Measurements from ENCODE around the gene DMC1. TPM values are rescaled to one million over a fixed set of nuclear protein-coding genes. Genes with fewer than 3 reads are reported as not detected.

DMC1 gene, protein sequence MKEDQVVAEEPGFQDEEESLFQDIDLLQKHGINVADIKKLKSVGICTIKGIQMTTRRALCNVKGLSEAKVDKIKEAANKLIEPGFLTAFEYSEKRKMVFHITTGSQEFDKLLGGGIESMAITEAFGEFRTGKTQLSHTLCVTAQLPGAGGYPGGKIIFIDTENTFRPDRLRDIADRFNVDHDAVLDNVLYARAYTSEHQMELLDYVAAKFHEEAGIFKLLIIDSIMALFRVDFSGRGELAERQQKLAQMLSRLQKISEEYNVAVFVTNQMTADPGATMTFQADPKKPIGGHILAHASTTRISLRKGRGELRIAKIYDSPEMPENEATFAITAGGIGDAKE
- total RNA-seq (2021; ENCODE audit: unreplicated experiment), result 0.89 TPM
- polyA plus RNA-seq (2012), result 0.36 and 0.70 TPM in 2 replicates
- Bru-seq, nascent RNA, result percentile 16 among the genes with signal in this experiment
- percentile 17 among the genes with signal in this experiment for BruChase-seq, experiment 1, labeled RNA remaining after a 6-hour chase
- BruChase-seq, experiment 2, labeled RNA remaining after a 2-hour chase, result percentile 16 among the genes with signal in this experiment
- long read RNA-seq, result 0 reads

DNA sequence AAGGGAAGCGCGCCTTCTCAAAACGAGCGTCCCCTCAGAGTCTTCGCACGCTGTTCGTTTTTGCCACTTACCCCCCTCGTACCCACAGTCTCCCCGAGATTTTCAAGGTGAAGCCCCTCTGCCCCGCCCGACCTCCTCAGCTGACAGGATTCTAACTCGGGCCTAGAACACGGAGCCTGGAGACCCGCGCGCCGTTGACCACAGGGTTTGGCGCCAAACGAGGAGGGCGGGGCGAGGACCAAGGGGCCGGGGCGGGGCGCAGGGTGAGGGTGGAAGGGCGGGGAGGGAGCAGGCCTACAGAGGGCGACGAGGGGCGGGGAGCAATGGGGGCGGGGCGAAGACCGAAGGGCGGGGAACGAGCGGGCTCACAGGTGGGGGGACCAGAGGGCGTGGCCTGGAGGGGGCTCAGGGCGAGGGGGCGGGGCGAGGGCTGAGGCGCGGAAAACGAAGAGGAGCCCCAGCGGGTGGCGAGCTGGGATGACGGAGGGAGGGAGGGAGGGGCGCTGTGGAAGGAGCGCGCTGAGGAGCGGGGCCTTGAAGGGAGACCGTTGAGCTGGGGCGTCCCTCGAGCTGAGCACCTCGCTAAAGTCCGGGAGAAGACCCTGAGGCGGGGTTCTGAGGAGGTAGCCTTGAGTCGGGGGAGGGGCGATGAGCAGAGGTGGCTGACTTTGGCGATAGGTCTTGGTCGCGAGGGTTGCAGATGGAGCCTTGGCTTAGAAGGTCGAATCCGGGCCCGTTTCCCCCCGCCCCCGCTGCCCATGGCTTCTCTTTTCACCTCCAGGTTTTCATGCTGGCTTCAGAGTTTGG lies at the start of gene DMC1:
TSS of gene DMC1 (minus strand) at position 212 of the 807 bp plus-strand sequence. CDS start 1,927 bp downstream, outside the sequence.
- peak within 1 kb of the TSS; percentile 89 for H3K4me2 ChIP-seq (ENCODE audit: low read length)
- H3K9me3 ChIP-seq (ENCODE audit: control insufficient read depth in 1 of 2, insufficient read depth in 1 of 2, low read depth in 1 of 2, low read length in 2 of 2), result no peaks in the 10 kb centered on the region
- intact Hi-C loops (cut with micrococcal nuclease), result loop anchor here (2.0 kb wide), 1 partner anchor 517 kb away; no protein-coding TSS in a partner anchor
- peak; percentile 56 for TF ChIP-seq EGR1 (IDR thresholded peaks at IDR 0.05; ENCODE audit: low read depth)
- TF ChIP-seq, protein P1, sequence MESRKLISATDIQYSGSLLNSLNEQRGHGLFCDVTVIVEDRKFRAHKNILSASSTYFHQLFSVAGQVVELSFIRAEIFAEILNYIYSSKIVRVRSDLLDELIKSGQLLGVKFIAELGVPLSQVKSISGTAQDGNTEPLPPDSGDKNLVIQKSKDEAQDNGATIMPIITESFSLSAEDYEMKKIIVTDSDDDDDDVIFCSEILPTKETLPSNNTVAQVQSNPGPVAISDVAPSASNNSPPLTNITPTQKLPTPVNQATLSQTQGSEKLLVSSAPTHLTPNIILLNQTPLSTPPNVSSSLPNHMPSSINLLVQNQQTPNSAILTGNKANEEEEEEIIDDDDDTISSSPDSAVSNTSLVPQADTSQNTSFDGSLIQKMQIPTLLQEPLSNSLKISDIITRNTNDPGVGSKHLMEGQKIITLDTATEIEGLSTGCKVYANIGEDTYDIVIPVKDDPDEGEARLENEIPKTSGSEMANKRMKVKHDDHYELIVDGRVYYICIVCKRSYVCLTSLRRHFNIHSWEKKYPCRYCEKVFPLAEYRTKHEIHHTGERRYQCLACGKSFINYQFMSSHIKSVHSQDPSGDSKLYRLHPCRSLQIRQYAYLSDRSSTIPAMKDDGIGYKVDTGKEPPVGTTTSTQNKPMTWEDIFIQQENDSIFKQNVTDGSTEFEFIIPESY (IDR thresholded peaks at IDR 0.05; ENCODE audit: extremely low read depth, insufficient replicate concordance, low read length), result no peak
- peak; percentile 65 for TF ChIP-seq POLR2AphosphoS5 (IDR thresholded peaks at IDR 0.05; ENCODE audit: low read depth, low read length)
- TF ChIP-seq CBX3 (IDR thresholded peaks at IDR 0.05; ENCODE audit: low read depth), result no peak
- no peak for TF ChIP-seq SIN3A (IDR thresholded peaks at IDR 0.05; ENCODE audit: low read depth)
- peak; percentile 18; the same call in 1 of the 2 replicates for TF ChIP-seq ZFX (IDR thresholded peaks at IDR 0.05)
- TF ChIP-seq FOSL1 (IDR thresholded peaks at IDR 0.05; ENCODE audit: low read depth), result no peak
- TF ChIP-seq CEBPB (IDR thresholded peaks at IDR 0.05; ENCODE audit: low read depth), result no peak
- no peak for TF ChIP-seq YY1 (IDR thresholded peaks at IDR 0.05; ENCODE audit: extremely low read depth, insufficient replicate concordance, low read depth, low read length)
- TF ChIP-seq ELF1 (IDR thresholded peaks at IDR 0.05; ENCODE audit: borderline replicate concordance, low read depth), result no peak
- H3K9me2 ChIP-seq (ENCODE audit: insufficient read depth), result no peaks in the 10 kb centered on the region
- RAD21 ChIA-PET (ENCODE audit: low non-redundant PET in 1 of 2, low total read pairs in 2 of 2, uncharacterized antibody in 2 of 2, unreplicated experiment in 2 of 2), result no interaction called here
- no peaks in the 10 kb centered on the region for H3K36me3 ChIP-seq (ENCODE audit: control insufficient read depth in 1 of 2, insufficient read depth in 2 of 2, low read length in 2 of 2)
- peak within 1 kb of the TSS; percentile 60 for H3K9ac ChIP-seq (ENCODE audit: low read length)
- no TSS peak for BruUV-seq (replicated peaks)
- peak within 1 kb of the TSS; percentile 79 for H2AFZ ChIP-seq (ENCODE audit: low read depth, low read length, poor library complexity, severe bottlenecking)
- peak within 1 kb of the TSS; percentile 53 to 58 for H3K4me3 ChIP-seq (replicated peaks in 1 of 2; ENCODE audit: low read depth in 1 of 2, low read length in 2 of 2)
- H3K27me3 ChIP-seq (ENCODE audit: insufficient read depth, low read length), result no peaks in the 10 kb centered on the region
- POLR2A ChIA-PET, result interaction anchor here (0.6 kb wide), 1 partner anchor 778 kb away, joined by 3 read pairs; no protein-coding TSS in a partner anchor
- peaks cover 8 to 20% of the 10 kb centered on the region in 2 experiments; a peak in 3 of 4 replicates for H3K4me1 ChIP-seq (ENCODE audit: control insufficient read depth in 1 of 2, insufficient read depth in 2 of 2, low read length in 2 of 2)
- peak; percentile 90 for ATAC-seq
- CTCF ChIA-PET, result interaction anchor here (0.6 to 1.7 kb wide), 6 partner anchors 47 to 518 kb away, joined by 3 to 8 read pairs (median 4); partner anchors contain the start of gene PICK1
- peak; percentile 79 for DNase-seq (ENCODE audit: low read depth, low spot score)
- H3K79me2 ChIP-seq (ENCODE audit: insufficient read depth, low read length), result no peaks in the 10 kb centered on the region
- peak within 1 kb of the TSS; percentile 53 for H3K27ac ChIP-seq (ENCODE audit: low read depth, low read length)
- no peaks in the 10 kb centered on the region for H4K20me1 ChIP-seq (ENCODE audit: insufficient read depth)

Measured in HCT116 (cell line).